ENCODE measurements around the gene CSTF2.
A peak's percentile ranks its signal among the peaks of the same experiment; 100 is the strongest.
"Not testable (repeated sequence)": the region's sequence is repeated elsewhere in the genome, so short reads cannot be mapped to it uniquely, and the experiment has no call there.

The CSTF2 gene

GRCh38 chrX:100819837-100820666, at the start of gene CSTF2:
TSS of gene CSTF2 (plus strand) at chrX:100820391. CDS start at chrX:100820417, 26 bp downstream.
- Histone ChIP-seq H3K4me1 (ENCODE audit: control insufficient read depth, low read length) (peaks cover 9% of the 10 kb centered on the region; the same call in 1 of the 2 replicates), H3K4me2 (ENCODE audit: low read length) (peak within 1 kb of the TSS; percentile 71), H3F3A (ENCODE audit: control insufficient read depth, insufficient read depth) (no peaks in the 10 kb centered on the region), H3K36me3 (ENCODE audit: control insufficient read depth, low read length) (peaks cover 27% of the 10 kb centered on the region), H3K79me2 (ENCODE audit: control insufficient read depth, low read length) (peaks cover 13% of the 10 kb centered on the region), H4K20me1 (ENCODE audit: control insufficient read depth, insufficient read depth, low read depth, low read length) (no peaks in the 10 kb centered on the region), H3K9me3 (ENCODE audit: control insufficient read depth, insufficient read depth, low read length) (no peaks in the 10 kb centered on the region), H3K4me3 (ENCODE audit: low read length) (peak within 1 kb of the TSS; percentile 94), H3K9me2 (replicated peaks; ENCODE audit: control insufficient read depth, low read length) (no peaks in the 10 kb centered on the region), H3K27ac (ENCODE audit: low read depth, low read length) (peak within 1 kb of the TSS; percentile 44), H3K27me3 (ENCODE audit: control insufficient read depth, low read length) (no peaks in the 10 kb centered on the region)
- TF ChIP-seq EZH2phosphoT487 (IDR thresholded peaks at IDR 0.05; ENCODE audit: borderline replicate concordance, low read length), result no peak
- TF ChIP-seq CTCF (IDR thresholded peaks at IDR 0.05; ENCODE audit: low read depth, low read length, poor library complexity, severe bottlenecking), result no peak

- H3F3A ChIP-seq (ENCODE audit: control insufficient read depth, insufficient read depth); H3K79me2 ChIP-seq (ENCODE audit: control insufficient read depth, low read length); H3K4me3 ChIP-seq (ENCODE audit: low read length); H3K4me2 ChIP-seq (ENCODE audit: low read length); H4K20me1 ChIP-seq (ENCODE audit: control insufficient read depth, insufficient read depth, low read depth, low read length); H3K27ac ChIP-seq (ENCODE audit: low read depth, low read length); H3K27me3 ChIP-seq (ENCODE audit: control insufficient read depth, low read length); H3K4me1 ChIP-seq (ENCODE audit: control insufficient read depth, low read length); H3K9me3 ChIP-seq (ENCODE audit: control insufficient read depth, insufficient read depth, low read length); H3K9me2 ChIP-seq (replicated peaks; ENCODE audit: control insufficient read depth, low read length); H3K36me3 ChIP-seq (ENCODE audit: control insufficient read depth, low read length): not testable (repeated sequence)
Measured at GRCh38 chrX:100796371-100796770, 23.8 kb upstream of the CSTF2 start.

GRCh38 chrX:100797359-100797758, 22.8 kb upstream of the CSTF2 start:
- Histone ChIP-seq H3K27ac (ENCODE audit: low read depth, low read length) (no peak overlapping the region), H3K4me1 (ENCODE audit: control insufficient read depth, low read length) (no peaks in the 10 kb centered on the region), H3K79me2 (ENCODE audit: control insufficient read depth, low read length) (no peaks in the 10 kb centered on the region), H3K4me2 (ENCODE audit: low read length) (no peak overlapping the region), H3K9me2 (replicated peaks; ENCODE audit: control insufficient read depth, low read length) (no peaks in the 10 kb centered on the region), H4K20me1 (ENCODE audit: control insufficient read depth, insufficient read depth, low read depth, low read length) (no peaks in the 10 kb centered on the region), H3K27me3 (ENCODE audit: control insufficient read depth, low read length) (no peaks in the 10 kb centered on the region), H3K9me3 (ENCODE audit: control insufficient read depth, insufficient read depth, low read length) (no peaks in the 10 kb centered on the region), H3K4me3 (ENCODE audit: low read length) (no peak overlapping the region), H3F3A (ENCODE audit: control insufficient read depth, insufficient read depth) (no peaks in the 10 kb centered on the region), H3K36me3 (ENCODE audit: control insufficient read depth, low read length) (no peaks in the 10 kb centered on the region)
- TF ChIP-seq EZH2phosphoT487 (IDR thresholded peaks at IDR 0.05; ENCODE audit: borderline replicate concordance, low read length) (no peak), CTCF (IDR thresholded peaks at IDR 0.05; ENCODE audit: low read depth, low read length, poor library complexity, severe bottlenecking) (no peak)

- no peak overlapping the region for H3K27ac ChIP-seq (ENCODE audit: low read depth, low read length)
- no peak overlapping the region for H3K4me3 ChIP-seq (ENCODE audit: low read length)
- no peaks in the 10 kb centered on the region for H3F3A ChIP-seq (ENCODE audit: control insufficient read depth, insufficient read depth)
- no peaks in the 10 kb centered on the region for H3K4me1 ChIP-seq (ENCODE audit: control insufficient read depth, low read length)
- H3K9me2 ChIP-seq (replicated peaks; ENCODE audit: control insufficient read depth, low read length), result no peaks in the 10 kb centered on the region
- H3K79me2 ChIP-seq (ENCODE audit: control insufficient read depth, low read length), result no peaks in the 10 kb centered on the region
- H3K27me3 ChIP-seq (ENCODE audit: control insufficient read depth, low read length), result no peaks in the 10 kb centered on the region
- no peaks in the 10 kb centered on the region for H3K36me3 ChIP-seq (ENCODE audit: control insufficient read depth, low read length)
- H3K4me2 ChIP-seq (ENCODE audit: low read length), result no peak overlapping the region
- TF ChIP-seq EZH2phosphoT487 (IDR thresholded peaks at IDR 0.05; ENCODE audit: borderline replicate concordance, low read length), result no peak
- no peak for TF ChIP-seq CTCF (IDR thresholded peaks at IDR 0.05; ENCODE audit: low read depth, low read length, poor library complexity, severe bottlenecking)
- H3K9me3 ChIP-seq (ENCODE audit: control insufficient read depth, insufficient read depth, low read length), result no peaks in the 10 kb centered on the region
- H4K20me1 ChIP-seq (ENCODE audit: control insufficient read depth, insufficient read depth, low read depth, low read length), result no peaks in the 10 kb centered on the region
Measured at GRCh38 chrX:100798484-100799214, 21.5 kb upstream of the CSTF2 start.

All from DOHH2 (cell line).